ENCODE results near the gene RCC1. TPM values are rescaled to one million over a fixed set of nuclear protein-coding genes. Genes with fewer than 3 reads are reported as not detected.

The RCC1 gene
- total RNA-seq, 1 donor from 2014 or later: 23.7 TPM

DNA sequence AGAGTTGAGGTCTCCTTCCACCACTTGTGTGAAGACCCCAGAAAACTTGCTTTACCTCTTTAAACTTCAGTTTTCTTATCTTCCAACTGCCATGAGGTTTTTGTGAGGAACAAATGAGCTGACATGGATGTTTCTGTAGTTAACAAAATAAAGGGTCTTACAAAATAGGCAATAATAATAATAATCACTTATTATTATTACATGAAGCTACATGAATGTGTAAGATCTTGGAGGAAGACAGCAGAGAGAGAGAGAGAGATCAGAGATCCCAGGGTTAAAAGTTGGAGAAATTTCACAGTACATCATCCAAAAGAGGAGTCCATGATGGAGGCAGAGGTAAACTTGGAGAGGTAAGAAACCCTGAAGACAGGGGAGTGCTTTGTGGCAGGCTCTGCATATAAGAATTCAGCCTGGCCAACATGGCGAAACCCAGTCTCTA is 10.7 kb downstream of the RCC1 start:
- DNase-seq (ENCODE audit: low read depth): peak; percentile 11
- no peak overlapping the region for H3K27ac Mint-ChIP-seq (ENCODE audit: unreplicated experiment)
- H3K27ac ChIP-seq (ENCODE audit: low read depth, low read length): no peak overlapping the region
- H3K4me1 ChIP-seq (ENCODE audit: insufficient read depth, low read length): peaks cover 14% of the 10 kb centered on the region
- TF ChIP-seq EZH2 (IDR thresholded peaks at IDR 0.05; ENCODE audit: insufficient read depth, low read length): no peak
- TF ChIP-seq, protein P1, sequence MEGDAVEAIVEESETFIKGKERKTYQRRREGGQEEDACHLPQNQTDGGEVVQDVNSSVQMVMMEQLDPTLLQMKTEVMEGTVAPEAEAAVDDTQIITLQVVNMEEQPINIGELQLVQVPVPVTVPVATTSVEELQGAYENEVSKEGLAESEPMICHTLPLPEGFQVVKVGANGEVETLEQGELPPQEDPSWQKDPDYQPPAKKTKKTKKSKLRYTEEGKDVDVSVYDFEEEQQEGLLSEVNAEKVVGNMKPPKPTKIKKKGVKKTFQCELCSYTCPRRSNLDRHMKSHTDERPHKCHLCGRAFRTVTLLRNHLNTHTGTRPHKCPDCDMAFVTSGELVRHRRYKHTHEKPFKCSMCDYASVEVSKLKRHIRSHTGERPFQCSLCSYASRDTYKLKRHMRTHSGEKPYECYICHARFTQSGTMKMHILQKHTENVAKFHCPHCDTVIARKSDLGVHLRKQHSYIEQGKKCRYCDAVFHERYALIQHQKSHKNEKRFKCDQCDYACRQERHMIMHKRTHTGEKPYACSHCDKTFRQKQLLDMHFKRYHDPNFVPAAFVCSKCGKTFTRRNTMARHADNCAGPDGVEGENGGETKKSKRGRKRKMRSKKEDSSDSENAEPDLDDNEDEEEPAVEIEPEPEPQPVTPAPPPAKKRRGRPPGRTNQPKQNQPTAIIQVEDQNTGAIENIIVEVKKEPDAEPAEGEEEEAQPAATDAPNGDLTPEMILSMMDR (IDR thresholded peaks at IDR 0.05; ENCODE audit: insufficient read depth, low read depth, low read length): no peak
- H3K36me3 ChIP-seq (ENCODE audit: insufficient read depth, low read length): peaks cover 8% of the 10 kb centered on the region
- H3K27me3 ChIP-seq (ENCODE audit: insufficient read depth, low read length): no peaks in the 10 kb centered on the region
- no peak overlapping the region for H3K9ac ChIP-seq (ENCODE audit: low read length)
- H2AFZ ChIP-seq (ENCODE audit: low read depth, low read length): no peak overlapping the region
- no peak overlapping the region for H3K4me3 ChIP-seq (ENCODE audit: insufficient read depth, low read depth, low read length)
- no peak overlapping the region for H3K4me2 ChIP-seq (ENCODE audit: low read length)
- H4K20me1 ChIP-seq (ENCODE audit: insufficient read depth, low read length): peaks cover 71% of the 10 kb centered on the region
- no peaks in the 10 kb centered on the region for H3K9me3 Mint-ChIP-seq (ENCODE audit: unreplicated experiment)
- no peaks in the 10 kb centered on the region for H3K36me3 Mint-ChIP-seq (ENCODE audit: low read depth, unreplicated experiment)
- H3K9me3 ChIP-seq (ENCODE audit: insufficient read depth, low read depth, low read length): no peaks in the 10 kb centered on the region
- peaks cover 29% of the 10 kb centered on the region for H3K79me2 ChIP-seq (ENCODE audit: insufficient read depth, low read length)
- H3K4me3 Mint-ChIP-seq (ENCODE audit: unreplicated experiment): no peak overlapping the region
- FAIRE-seq: no peak
- H3K27me3 Mint-ChIP-seq (ENCODE audit: low read depth, unreplicated experiment): no peaks in the 10 kb centered on the region
- peaks cover 13% of the 10 kb centered on the region for H3K4me1 Mint-ChIP-seq (ENCODE audit: low read depth, unreplicated experiment)

DNA sequence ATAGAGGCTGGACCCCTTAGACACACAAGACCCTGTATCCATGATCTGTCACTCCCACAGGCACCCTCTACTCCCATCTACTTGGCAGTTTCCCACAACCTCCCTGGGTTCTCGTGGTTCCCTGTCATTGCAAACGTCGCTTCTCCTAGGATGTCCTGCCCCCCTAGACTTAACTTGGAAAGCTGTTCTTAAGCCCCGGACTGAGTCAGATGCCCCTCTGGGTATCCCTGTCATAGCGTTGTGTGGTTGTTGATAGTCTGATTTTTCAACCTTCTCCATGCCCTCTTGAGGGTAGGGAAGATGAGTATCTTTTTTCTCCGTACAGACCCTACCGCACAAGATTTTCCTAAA is 11.8 kb downstream of the RCC1 start:
- peak overlapping the region; percentile 72 for H3K4me3 ChIP-seq (ENCODE audit: insufficient read depth, low read depth, low read length)
- peaks cover 40% of the 10 kb centered on the region for H3K79me2 ChIP-seq (ENCODE audit: insufficient read depth, low read length)
- no peaks in the 10 kb centered on the region for H3K9me3 ChIP-seq (ENCODE audit: insufficient read depth, low read depth, low read length)
- no peaks in the 10 kb centered on the region for H3K27me3 ChIP-seq (ENCODE audit: insufficient read depth, low read length)
- Mint-ChIP-seq H3K36me3 (ENCODE audit: low read depth, unreplicated experiment) (no peaks in the 10 kb centered on the region), H3K9me3 (ENCODE audit: unreplicated experiment) (no peaks in the 10 kb centered on the region), H3K27me3 (ENCODE audit: low read depth, unreplicated experiment) (no peaks in the 10 kb centered on the region), H3K4me3 (ENCODE audit: unreplicated experiment) (peak overlapping the region; percentile 55), H3K27ac (ENCODE audit: unreplicated experiment) (peak overlapping the region; percentile 13), H3K4me1 (ENCODE audit: low read depth, unreplicated experiment) (peaks cover 11% of the 10 kb centered on the region)
- peaks cover 2% of the 10 kb centered on the region for H3K36me3 ChIP-seq (ENCODE audit: insufficient read depth, low read length)
- DNase-seq (ENCODE audit: low read depth) (no peak), FAIRE-seq (no peak)
- H3K27ac ChIP-seq (ENCODE audit: low read depth, low read length): peak overlapping the region; percentile 86
- peaks cover 14% of the 10 kb centered on the region for H3K4me1 ChIP-seq (ENCODE audit: insufficient read depth, low read length)
- peaks cover 69% of the 10 kb centered on the region for H4K20me1 ChIP-seq (ENCODE audit: insufficient read depth, low read length)
- H2AFZ ChIP-seq (ENCODE audit: low read depth, low read length): no peak overlapping the region
- peak overlapping the region; percentile 89 for H3K9ac ChIP-seq (ENCODE audit: low read length)
- TF ChIP-seq, protein P1 (IDR thresholded peaks at IDR 0.05; ENCODE audit: insufficient read depth, low read depth, low read length): no peak
- no peak for TF ChIP-seq EZH2 (IDR thresholded peaks at IDR 0.05; ENCODE audit: insufficient read depth, low read length)
- peak overlapping the region; percentile 92 for H3K4me2 ChIP-seq (ENCODE audit: low read length)

DNA sequence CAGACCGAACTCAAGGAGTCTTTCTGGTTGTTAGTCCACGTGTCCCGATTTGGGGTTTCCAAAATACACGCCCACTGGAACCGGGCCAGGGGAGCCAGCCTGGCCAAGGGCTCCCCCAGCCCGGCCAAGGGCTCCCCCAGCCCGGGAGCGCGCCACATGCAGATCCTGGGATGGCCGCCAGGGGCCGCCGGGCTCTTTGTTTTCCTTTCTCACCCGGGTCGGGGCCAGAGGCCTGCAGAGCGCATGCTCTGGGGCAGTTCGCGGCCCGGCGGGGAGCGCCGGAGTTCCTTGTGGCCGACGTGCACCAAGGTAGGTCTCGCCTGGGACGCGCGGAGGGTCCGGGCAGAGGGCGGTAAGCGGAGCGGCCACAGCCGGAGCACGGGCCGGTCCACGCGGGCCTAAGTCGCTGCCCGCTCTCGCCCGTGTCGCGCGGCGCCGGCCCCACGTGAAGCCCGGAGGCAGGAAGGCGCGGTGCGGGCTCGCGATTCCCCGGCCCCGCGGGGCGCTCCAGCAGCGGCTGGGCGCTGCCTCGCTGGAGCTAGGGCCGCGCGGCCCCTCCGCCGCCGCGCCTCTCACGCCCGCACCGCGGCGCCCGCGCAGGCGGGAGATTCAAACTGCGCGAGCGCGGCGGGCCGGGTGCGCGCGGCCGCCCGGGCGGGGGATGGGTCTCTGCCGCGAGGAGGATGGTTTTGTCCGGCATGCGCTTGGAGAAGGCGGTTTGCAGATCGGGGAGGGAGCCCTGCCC is 12.3 kb downstream of the RCC1 start:
- no peak for FAIRE-seq
- H3K4me3 ChIP-seq (ENCODE audit: insufficient read depth, low read depth, low read length): peak overlapping the region; percentile 72
- Mint-ChIP-seq H3K36me3 (ENCODE audit: low read depth, unreplicated experiment) (no peaks in the 10 kb centered on the region), H3K9me3 (ENCODE audit: unreplicated experiment) (no peaks in the 10 kb centered on the region), H3K4me3 (ENCODE audit: unreplicated experiment) (peak overlapping the region; percentile 92), H3K27ac (ENCODE audit: unreplicated experiment) (peak overlapping the region; percentile 95), H3K27me3 (ENCODE audit: low read depth, unreplicated experiment) (no peaks in the 10 kb centered on the region), H3K4me1 (ENCODE audit: low read depth, unreplicated experiment) (peaks cover 11% of the 10 kb centered on the region)
- peaks cover 64% of the 10 kb centered on the region for H4K20me1 ChIP-seq (ENCODE audit: insufficient read depth, low read length)
- peak overlapping the region; percentile 62 for H2AFZ ChIP-seq (ENCODE audit: low read depth, low read length)
- H3K27ac ChIP-seq (ENCODE audit: low read depth, low read length): peak overlapping the region; percentile 86
- no peak for TF ChIP-seq EZH2 (IDR thresholded peaks at IDR 0.05; ENCODE audit: insufficient read depth, low read length)
- TF ChIP-seq, protein P1 (IDR thresholded peaks at IDR 0.05; ENCODE audit: insufficient read depth, low read depth, low read length): peak; percentile 74
- no peaks in the 10 kb centered on the region for H3K27me3 ChIP-seq (ENCODE audit: insufficient read depth, low read length)
- no peaks in the 10 kb centered on the region for H3K9me3 ChIP-seq (ENCODE audit: insufficient read depth, low read depth, low read length)
- H3K79me2 ChIP-seq (ENCODE audit: insufficient read depth, low read length): peaks cover 41% of the 10 kb centered on the region
- peak; percentile 67 for DNase-seq (ENCODE audit: low read depth)
- peaks cover 14% of the 10 kb centered on the region for H3K4me1 ChIP-seq (ENCODE audit: insufficient read depth, low read length)
- H3K4me2 ChIP-seq (ENCODE audit: low read length): peak overlapping the region; percentile 92
- H3K36me3 ChIP-seq (ENCODE audit: insufficient read depth, low read length): peaks cover 2% of the 10 kb centered on the region
- H3K9ac ChIP-seq (ENCODE audit: low read length): peak overlapping the region; percentile 89
